HepG2 (cell line): ENCODE results near the gene MEG3. TPM values are rescaled to one million over a fixed set of nuclear protein-coding genes. Genes with fewer than 3 reads are reported as not detected.

Source experiments
- ATAC-seq: fragments of 200-7000 bp; cut with Tn5 transposase; 3 replicates; pipeline ENCODE4 v1.9.1; 2020; ENCODE audit warnings: mild to moderate bottlenecking, moderate library complexity
- BruUV-seq: library from RNA; stranded (reverse); fragments of 400-500 nt; replicated peaks from 2 replicates; lab custom pipeline; 2021; lab: Mats Ljungman, UMichigan
- CTCF ChIA-PET: fragments of 300-600 bp; formaldehyde crosslinking; extraction: SDS; loops from one replicate; lab custom pipeline; 2021; ENCODE audit warnings: low total read pairs, inconsistent platforms, low intra/inter-chr PET ratio; lab: Yijun Ruan, JAX
- POLR2A ChIA-PET: fragments of 350-600 bp; sonication (Branson Sonifier 250); formaldehyde crosslinking; loops from one replicate; lab custom pipeline; 2020; ENCODE audit warnings: antibody characterized with exemption, inconsistent platforms; lab: Yijun Ruan, JAX
- DNase-seq: peaks from one replicate; pipeline ENCODE4 v3.0.0-alpha.2; 2015; ENCODE audit warnings: low spot score
- FAIRE-seq: peaks from 3 replicates; lab custom pipeline; 2011; peaks lifted over from hg19 to GRCh38; lab: Jason Lieb, UNC
- H2AFZ ChIP-seq: one replicate; pipeline ENCODE4 v1.6.1; 2011; ENCODE audit warnings: low read length, inconsistent platforms
- H3K27ac ChIP-seq: fragments of 300-600 bp; 3 replicates; pipeline ENCODE4 v1.8.0; 2011; ENCODE audit warnings: mixed run types, mild to moderate bottlenecking, mixed read lengths, low read length, inconsistent platforms; ENCODE audit not compliant: insufficient read depth; ENCODE audit errors: extremely low read length
- H3K27me3 ChIP-seq, 2 experiments: fragments of 200-600 bp in 1 of 2; 2 replicates in 1 of 2; 3 replicates in 1 of 2; pipeline versions ENCODE4 v1.6.0 to v1.8.0; 2011; ENCODE audit warnings: low read length in 2 of 2, mild to moderate bottlenecking in 2 of 2, moderate library complexity in 2 of 2, inconsistent platforms in 1 of 2; ENCODE audit not compliant: insufficient read depth in 2 of 2, control insufficient read depth in 1 of 2
- H3K36me3 ChIP-seq, 2 experiments: fragments of 200-600 bp in 1 of 2; replicated peaks in 1 of 2; 2 replicates in 1 of 2; 3 replicates in 1 of 2; pipeline versions ENCODE4 v1.5.1 to v1.8.0; 2011; ENCODE audit warnings: low read length in 2 of 2, inconsistent platforms in 1 of 2; ENCODE audit not compliant: insufficient read depth in 2 of 2, control insufficient read depth in 1 of 2
- H3K4me1 ChIP-seq: 2 replicates; pipeline ENCODE4 v1.5.1; 2012; ENCODE audit warnings: low read length, inconsistent platforms; ENCODE audit not compliant: insufficient read depth
- H3K4me2 ChIP-seq: 2 replicates; pipeline ENCODE4 v1.6.0; 2011; ENCODE audit warnings: low read depth, low read length, inconsistent platforms
- H3K4me3 ChIP-seq, 3 experiments: fragments of 200-600 bp in 1 of 3; sonication (generic), shearing (Covaris generic) in 1 of 3; replicated peaks in 1 of 3; 2 replicates each; pipeline ENCODE4 v1.5.1; 2011 to 2016; ENCODE audit warnings: low read length in 3 of 3, inconsistent platforms in 2 of 3, low read depth in 2 of 3, mild to moderate bottlenecking in 2 of 3, control low read depth in 1 of 3, mixed read lengths in 1 of 3; ENCODE audit not compliant: insufficient read depth in 1 of 3
- H3K79me2 ChIP-seq: one replicate; pipeline ENCODE4 v1.6.1; 2011; ENCODE audit warnings: low read length, inconsistent platforms; ENCODE audit not compliant: insufficient read depth
- H3K9ac ChIP-seq: 2 replicates; pipeline ENCODE4 v1.6.0; 2011; ENCODE audit warnings: mild to moderate bottlenecking, low read depth, low read length, inconsistent platforms; ENCODE audit not compliant: insufficient read depth
- H3K9me3 ChIP-seq: 2 replicates; pipeline ENCODE4 v1.5.1; 2012; ENCODE audit warnings: mild to moderate bottlenecking, low read length
- H4K20me1 ChIP-seq: 2 replicates; pipeline ENCODE4 v1.6.0; 2011; ENCODE audit warnings: inconsistent platforms, mild to moderate bottlenecking, low read length, moderate library complexity; ENCODE audit not compliant: insufficient read depth
- ZNF276 ChIP-seq: sonication (generic); formaldehyde crosslinking; IDR thresholded peaks from 2 replicates; pipeline ENCODE4 v1.4.0; 2020; ENCODE audit warnings: mild to moderate bottlenecking, low read depth, missing genetic modification reagents
- WGBS: methylation state at CpG from one replicate; pipeline ENCODE4 v1.1.6; 2017; ENCODE audit warnings: low lambda C conversion rate; 5-methylcytosine and 5-hydroxymethylcytosine counted together
- in situ Hi-C: cut with HindIII; loops from 2 replicates; pipeline ENCODE4 v1.10.0; 2017; ENCODE audit warnings: low pct_unique_long_range_greater_than_20kb; ENCODE audit not compliant: extremely low pct_ligation_motif_present
- intact Hi-C: fragments of 100-400 bp; cut with micrococcal nuclease; formaldehyde crosslinking; loops from one replicate; pipeline ENCODE4 v1.10.0; 2022; ENCODE audit not compliant: unreplicated experiment
- polyA plus RNA-seq, 8 experiments: library from polyadenylated mRNA; depleted of rRNA in 3 of 8; stranded (reverse) in 7 of 8; unstranded in 1 of 8; fragments of >200 nt; fragmentation: Illumina TruSeq in 4 of 8; extraction: Trizol in 4 of 8; gene quantifications; 2 replicates each; pipeline versions ENCODE4 v1.2.1 to v1.2.3, GENCODE V29; 2011 to 2016; ENCODE audit warnings: low read depth in 4 of 8, missing spikeins in 1 of 8, mixed read lengths in 1 of 8; ENCODE audit not compliant: insufficient read depth in 1 of 8
- total RNA-seq, 5 experiments: library from RNA; depleted of rRNA; stranded (reverse); fragments of >200 nt; fragmentation: Illumina TruSeq; extraction: Trizol; gene quantifications; 2 replicates each; pipeline ENCODE4 v1.2.3, GENCODE V29; 2016; ENCODE audit warnings: low read depth in 1 of 5
- TF ChIP-seq, protein P1 (sequence below): sonication (generic); formaldehyde crosslinking; IDR thresholded peaks from 2 replicates; pipeline ENCODE4 v1.5.0; 2020; ENCODE audit warnings: missing genetic modification reagents

Gene MEG3
- total and polyA plus RNA-seq, 2 of the 13 experiments (the other 11 are each of a cell fraction or from before 2014, with no cell fraction given): 0.17 TPM; not detected in 1

DNA sequence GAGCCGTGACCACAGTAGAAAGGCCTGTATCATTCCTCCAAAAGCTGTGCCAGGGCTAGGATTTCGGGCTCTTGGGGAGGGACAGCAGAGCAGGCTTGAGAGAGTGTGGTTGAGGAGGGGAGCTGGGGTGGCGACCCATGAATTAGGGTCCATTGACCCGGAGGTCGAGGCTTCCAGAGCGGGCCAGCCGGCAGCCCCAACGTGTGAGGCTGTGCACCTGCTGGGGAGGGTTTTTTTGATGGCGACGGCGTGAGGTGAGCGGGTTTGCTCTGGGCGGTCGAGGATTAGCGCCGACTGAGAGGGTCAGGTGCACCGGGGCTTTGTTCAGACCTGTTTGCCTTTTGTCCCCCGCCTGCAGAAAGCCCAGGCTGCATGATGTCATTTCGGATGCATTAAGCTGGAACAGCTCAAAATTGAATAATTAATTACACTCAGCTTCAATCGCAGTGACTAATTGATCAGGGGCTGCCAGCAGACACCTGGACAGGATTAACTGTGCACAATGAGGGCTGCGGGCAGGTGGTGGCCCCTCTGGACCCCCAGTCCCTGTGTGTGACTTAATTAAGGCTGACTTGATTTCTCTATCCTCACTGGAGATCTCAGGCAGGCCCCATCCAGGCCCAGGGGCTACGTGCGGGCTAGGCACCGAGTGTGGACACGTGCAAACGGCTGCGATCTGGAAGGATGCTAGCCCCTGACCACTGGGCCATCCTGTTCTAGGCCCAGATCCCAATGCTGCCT is 42.1 kb upstream of the MEG3 start:
- intact Hi-C loops (no loop called here), in situ Hi-C loops (no loop called here)
- Histone ChIP-seq H3K27ac (no peak overlapping the region), H3K4me3 (no peak overlapping the region), H3K4me1 (peaks cover 68% of the 10 kb centered on the region), H3K27me3 (no peaks in the 10 kb centered on the region), H3K4me2 (no peak overlapping the region), H3K36me3 (no peaks in the 10 kb centered on the region), H2AFZ (no peak overlapping the region), H3K79me2 (no peaks in the 10 kb centered on the region), H3K9ac (no peak overlapping the region), H3K9me3 (no peaks in the 10 kb centered on the region), H4K20me1 (no peaks in the 10 kb centered on the region)
- ATAC-seq (no peak), DNase-seq (no peak), FAIRE-seq (no peak)
- 96% methylated on average over 21 of the region's 27 CpGs for WGBS
- POLR2A ChIA-PET: interaction anchor here (1.4 kb wide), 1 partner anchor 34 kb away, joined by 5 read pairs; no protein-coding TSS in a partner anchor
- no TSS peak for BruUV-seq
- no peak for TF ChIP-seq ZNF276 (CRISPR knock-in tag)
- TF ChIP-seq, protein P1, sequence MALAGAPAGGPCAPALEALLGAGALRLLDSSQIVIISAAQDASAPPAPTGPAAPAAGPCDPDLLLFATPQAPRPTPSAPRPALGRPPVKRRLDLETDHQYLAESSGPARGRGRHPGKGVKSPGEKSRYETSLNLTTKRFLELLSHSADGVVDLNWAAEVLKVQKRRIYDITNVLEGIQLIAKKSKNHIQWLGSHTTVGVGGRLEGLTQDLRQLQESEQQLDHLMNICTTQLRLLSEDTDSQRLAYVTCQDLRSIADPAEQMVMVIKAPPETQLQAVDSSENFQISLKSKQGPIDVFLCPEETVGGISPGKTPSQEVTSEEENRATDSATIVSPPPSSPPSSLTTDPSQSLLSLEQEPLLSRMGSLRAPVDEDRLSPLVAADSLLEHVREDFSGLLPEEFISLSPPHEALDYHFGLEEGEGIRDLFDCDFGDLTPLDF (CRISPR knock-in tag): no peak
- CTCF ChIA-PET: no interaction called here
